GM12891 (cell line): ENCODE data around the gene GTPBP8.
A peak's percentile ranks its signal among the peaks of the same experiment; 100 is the strongest.

Experiments
- DNase-seq: peaks from one replicate; pipeline ENCODE4 v3.0.0; 2011; ENCODE audit warnings: low spot score; ENCODE audit not compliant: insufficient read length
- FAIRE-seq: peaks from 2 replicates; lab custom pipeline; 2011; peaks lifted over from hg19 to GRCh38; lab: Jason Lieb, UNC
- PAX5 ChIP-seq: IDR thresholded peaks from 2 replicates; pipeline ENCODE4 v1.6.1; 2011; ENCODE audit warnings: low read length, moderate library complexity, mild to moderate bottlenecking; ENCODE audit not compliant: insufficient read depth, severe bottlenecking
- POLR2A ChIP-seq: IDR thresholded peaks from 2 replicates; pipeline ENCODE4 v1.6.1; 2011; ENCODE audit warnings: low read depth, low read length, control low read depth
- POLR2AphosphoS5 ChIP-seq: IDR thresholded peaks from 2 replicates; pipeline ENCODE4 v1.6.1; 2011; ENCODE audit warnings: low read depth, low read length, control low read depth
- POU2F2 ChIP-seq: IDR thresholded peaks from 2 replicates; pipeline ENCODE4 v1.6.1; 2011; ENCODE audit warnings: low read depth, mild to moderate bottlenecking, control low read depth, low read length, moderate library complexity
- SPI1 ChIP-seq: IDR thresholded peaks from 2 replicates; pipeline ENCODE4 v1.6.1; 2011; ENCODE audit warnings: low read depth, low read length, control low read depth
- TAF1 ChIP-seq: IDR thresholded peaks from 2 replicates; pipeline ENCODE4 v1.6.1; 2011; ENCODE audit warnings: low read depth, low read length, control low read depth

The GTPBP8 gene

GRCh38 chr3:112972158-112972557 is 18.6 kb upstream of the GTPBP8 start:
- DNase-seq (no peak), FAIRE-seq (no peak)
- TF ChIP-seq POU2F2 (no peak), TAF1 (no peak), POLR2A (no peak), POLR2AphosphoS5 (no peak), PAX5 (no peak), SPI1 (no peak)

GRCh38 chr3:112973325-112974177 is 17.2 kb upstream of the GTPBP8 start:
- DNase-seq (no peak), FAIRE-seq (peak; percentile 93)
- no peak for TF ChIP-seq POLR2A
- no peak for TF ChIP-seq TAF1
- TF ChIP-seq SPI1 = no peak; the same call in 1 of the 2 replicates
- TF ChIP-seq PAX5 = no peak
- no peak for TF ChIP-seq POLR2AphosphoS5
- TF ChIP-seq POU2F2 = no peak; the same call in 1 of the 2 replicates

GRCh38 chr3:112974178-112974517 is 16.6 kb upstream of the GTPBP8 start:
- TF ChIP-seq TAF1 (no peak), PAX5 (no peak), POLR2AphosphoS5 (no peak)
- DNase-seq (no peak), FAIRE-seq (no peak)

DNA sequence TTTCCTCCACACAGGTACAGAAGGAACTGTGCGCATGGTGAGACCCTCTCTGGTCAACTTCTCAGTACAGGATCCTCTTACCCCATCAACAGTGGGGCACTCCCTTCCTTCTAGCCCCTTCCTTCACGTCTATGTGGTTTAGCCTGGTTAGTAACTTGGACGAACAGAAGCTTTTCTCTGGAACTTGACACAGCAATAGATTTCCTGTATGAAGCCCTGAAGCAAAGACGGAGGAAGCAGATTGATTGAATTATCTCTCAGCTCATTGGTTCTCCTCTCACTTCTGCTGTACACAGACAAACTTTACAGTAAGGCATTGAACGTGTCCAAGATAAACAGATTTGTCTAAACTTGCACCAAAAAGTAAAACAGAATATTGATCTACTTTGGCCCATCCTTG is 15.9 kb upstream of the GTPBP8 start, which contains the start of gene CD200R1:
TSS of gene CD200R1 (minus strand) at position 210 of the 400 bp plus-strand sequence. CDS start 246 bp downstream, outside the sequence.
- peak; percentile 87 for FAIRE-seq
- TF ChIP-seq POLR2A (no peak), POU2F2 (no peak), SPI1 (0 out of 2 replicates have a peak, but pooled peaks have one; percentile 7), TAF1 (no peak)
- no peak for DNase-seq

DNA sequence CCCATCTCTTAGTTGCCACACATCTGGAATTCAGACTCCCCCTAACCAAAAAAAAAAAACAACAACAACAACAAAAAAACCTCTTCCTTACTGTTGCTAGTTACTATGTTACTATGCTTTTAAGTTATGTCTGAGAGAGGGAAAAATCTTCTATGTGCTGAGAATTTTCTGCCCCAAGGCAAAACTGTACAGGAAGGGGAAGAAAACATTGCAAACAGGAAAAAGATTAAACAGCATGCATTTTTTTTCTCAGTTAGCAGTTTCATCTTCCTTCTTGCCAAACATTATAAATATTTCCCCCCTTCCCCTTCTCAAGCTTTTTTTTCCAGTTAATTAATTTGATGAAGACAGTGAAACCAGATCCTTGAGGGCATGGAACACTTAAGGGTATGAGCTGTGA is 14.8 kb upstream of the GTPBP8 start:
- TF ChIP-seq TAF1 = no peak
- no peak for TF ChIP-seq PAX5
- no peak for TF ChIP-seq SPI1
- TF ChIP-seq POLR2AphosphoS5 = no peak
- no peak for TF ChIP-seq POU2F2
- no peak for TF ChIP-seq POLR2A
- FAIRE-seq (no peak), DNase-seq (no peak)

GRCh38 chr3:112976953-112977352 is 13.8 kb upstream of the GTPBP8 start:
- peak; percentile 55 for FAIRE-seq

DNA sequence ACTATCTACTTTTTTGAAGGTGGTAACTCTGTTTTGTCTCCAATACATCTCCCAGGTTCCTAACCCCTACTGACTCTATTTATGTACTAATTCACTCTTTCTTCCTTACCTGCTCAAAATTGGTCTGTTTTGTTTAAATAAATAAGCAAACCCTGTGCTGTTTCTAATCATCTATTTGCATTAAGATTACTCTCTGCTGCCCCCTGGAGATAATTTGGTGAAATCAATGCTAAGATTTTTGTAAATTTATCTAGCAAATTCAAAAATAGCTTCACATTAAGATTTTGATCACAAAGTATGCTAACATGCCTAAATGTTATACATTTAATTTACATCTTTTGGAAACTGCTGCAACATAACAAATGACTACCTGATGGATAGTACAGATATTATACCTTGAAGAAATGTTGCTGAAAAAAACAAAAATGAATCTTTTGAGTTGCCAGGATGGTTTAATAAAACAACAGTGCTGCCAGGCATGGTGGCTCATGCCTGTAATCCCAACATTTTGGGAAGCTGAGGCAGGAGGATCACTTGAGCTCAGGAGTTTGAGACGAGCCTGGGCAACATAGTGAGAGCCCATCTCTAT is 11.4 kb upstream of the GTPBP8 start:
- FAIRE-seq = peak; percentile 23
- no peak for DNase-seq
- TF ChIP-seq SPI1 = no peak
- TF ChIP-seq POLR2AphosphoS5 = no peak
- no peak for TF ChIP-seq POU2F2
- no peak for TF ChIP-seq PAX5
- no peak for TF ChIP-seq POLR2A
- no peak for TF ChIP-seq TAF1

More at GRCh38 chr3:112976953-112977352, 13.8 kb upstream of the GTPBP8 start:
- DNase-seq = no peak
- TF ChIP-seq POLR2A = no peak
- no peak for TF ChIP-seq POLR2AphosphoS5
- no peak for TF ChIP-seq PAX5
- TF ChIP-seq SPI1 = no peak
- TF ChIP-seq POU2F2 = no peak
- no peak for TF ChIP-seq TAF1

GRCh38 chr3:112980080-112980479 is 10.7 kb upstream of the GTPBP8 start:
- DNase-seq (no peak), FAIRE-seq (no peak)
- TF ChIP-seq PAX5 (no peak), SPI1 (no peak), POLR2AphosphoS5 (no peak), POLR2A (no peak), TAF1 (no peak), POU2F2 (no peak)

- TF ChIP-seq POLR2AphosphoS5 = no peak
- TF ChIP-seq POU2F2 = no peak
- TF ChIP-seq POLR2A = no peak
- peak; percentile 4; the same call in 1 of the 2 replicates for TF ChIP-seq SPI1
- no peak for TF ChIP-seq TAF1
- no peak for DNase-seq
- FAIRE-seq = no peak
These were observed 8.1 kb upstream of the GTPBP8 start for GRCh38 chr3:112982710-112983109.

DNA sequence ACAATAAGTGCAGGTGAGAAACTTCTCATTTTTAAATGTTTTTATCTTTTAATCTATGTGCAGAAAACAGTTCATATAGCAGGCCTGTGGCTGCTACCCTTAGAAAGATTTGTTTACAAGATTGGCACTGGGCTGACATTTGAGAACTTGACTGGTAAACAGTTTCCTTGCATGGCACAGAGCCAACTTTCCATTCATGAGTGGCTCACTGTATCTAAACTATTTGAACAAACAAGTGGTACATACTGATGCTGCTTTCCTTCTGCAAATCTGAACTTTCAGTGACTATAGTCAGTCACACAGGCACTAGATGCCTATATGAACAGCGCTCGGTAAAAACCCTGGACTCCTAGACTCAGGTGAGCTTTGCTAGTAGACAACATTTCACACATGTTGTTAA is 6.3 kb upstream of the GTPBP8 start:
- peak; percentile 33 for FAIRE-seq
- DNase-seq = no peak
- TF ChIP-seq POLR2AphosphoS5 (no peak), POLR2A (no peak), TAF1 (no peak), POU2F2 (no peak), SPI1 (no peak), PAX5 (no peak)
